GM12878 (cell line): ENCODE results near the gene IBTK. TPM values are rescaled to one million over a fixed set of nuclear protein-coding genes. Genes with fewer than 3 reads are reported as not detected.

Experiments
- ATAC-seq: fragments of 200-7000 bp; cut with Tn5 transposase; 3 replicates; pipeline ENCODE4 v1.9.1; 2020; ENCODE audit warnings: mild to moderate bottlenecking, moderate library complexity
- BruUV-seq: library from RNA; stranded (reverse); fragments of 400-500 nt; replicated peaks from 2 replicates; lab custom pipeline; 2021; lab: Mats Ljungman, UMichigan
- CTCF ChIA-PET: fragments of 300-600 bp; sonication (Branson Sonifier 250); formaldehyde crosslinking; extraction: SDS; loops from one replicate; lab custom pipeline; 2021; ENCODE audit warnings: inconsistent platforms; lab: Yijun Ruan, JAX
- POLR2A ChIA-PET: fragments of 350-600 bp; formaldehyde crosslinking; extraction: SDS; loops from one replicate; lab custom pipeline; 2021; ENCODE audit warnings: inconsistent platforms; lab: Charles Lee
- RAD21 ChIA-PET: fragments of 300-600 bp; sonication (Branson Sonifier 250); formaldehyde crosslinking; loops from one replicate; lab custom pipeline; 2023; ENCODE audit warnings: antibody characterized with exemption; ENCODE audit not compliant: unreplicated experiment; lab: Charles Lee
- SMC1A ChIA-PET: fragments of 300-600 bp; sonication (Branson Sonifier 250); formaldehyde crosslinking; loops from one replicate; lab custom pipeline; 2023; ENCODE audit not compliant: unreplicated experiment, uncharacterized antibody; lab: Charles Lee
- DNase-seq: peaks from one replicate; pipeline ENCODE4 v3.0.0-alpha.2; 2011; ENCODE audit warnings: low read depth, low spot score
- FAIRE-seq: peaks from 3 replicates; lab custom pipeline; 2011; peaks lifted over from hg19 to GRCh38; lab: Jason Lieb, UNC
- H2AFZ ChIP-seq: 2 replicates; pipeline ENCODE4 v1.6.0; 2011; ENCODE audit warnings: low read depth, low read length, control low read depth; ENCODE audit not compliant: control insufficient read depth
- H3K27ac ChIP-seq: 2 replicates; pipeline ENCODE4 v1.5.1; 2011; ENCODE audit warnings: control low read depth; ENCODE audit not compliant: control insufficient read depth, insufficient read depth
- H3K27me3 ChIP-seq, 2 experiments: replicated peaks in 1 of 2; 2 replicates each; pipeline versions ENCODE4 v1.6.0 to v1.6.1; 2011; ENCODE audit warnings: low read length in 1 of 2; ENCODE audit not compliant: control insufficient read depth in 2 of 2, insufficient read depth in 2 of 2
- H3K36me3 ChIP-seq, 2 experiments: 2 replicates each; pipeline ENCODE4 v1.5.1; 2011; ENCODE audit warnings: low read length in 1 of 2; ENCODE audit not compliant: control insufficient read depth in 2 of 2, insufficient read depth in 2 of 2
- H3K4me1 ChIP-seq: 2 replicates; pipeline ENCODE4 v1.6.1; 2011; ENCODE audit warnings: mild to moderate bottlenecking, low read length, moderate library complexity, mixed read lengths; ENCODE audit not compliant: control insufficient read depth, insufficient read depth
- H3K4me2 ChIP-seq: 2 replicates; pipeline ENCODE4 v1.6.0; 2011; ENCODE audit warnings: control low read depth; ENCODE audit not compliant: control insufficient read depth, insufficient read depth
- H3K4me3 ChIP-seq: fragments of 200-600 bp; sonication (generic); 2 replicates; pipeline ENCODE4 v1.5.1; 2016
- H3K79me2 ChIP-seq: 2 replicates; pipeline ENCODE4 v1.6.0; 2011; ENCODE audit warnings: low read length; ENCODE audit not compliant: control insufficient read depth, insufficient read depth
- H3K9ac ChIP-seq: 2 replicates; pipeline ENCODE4 v1.8.0; 2011; ENCODE audit warnings: low read length, control low read depth, mixed read lengths; ENCODE audit not compliant: control insufficient read depth, insufficient read depth
- H3K9me3 ChIP-seq: replicated peaks from 3 replicates; pipeline ENCODE4 v1.5.1; 2011; ENCODE audit warnings: mild to moderate bottlenecking, low read length; ENCODE audit not compliant: control insufficient read depth, insufficient read depth
- H4K20me1 ChIP-seq: 2 replicates; pipeline ENCODE4 v1.6.0; 2011; ENCODE audit not compliant: control insufficient read depth, insufficient read depth
- BRCA1 ChIP-seq: IDR thresholded peaks from 2 replicates; pipeline ENCODE4 v1.6.1; 2011; ENCODE audit warnings: low read depth, low read length, improper control_type of control experiment
- CREB1 ChIP-seq: IDR thresholded peaks from 2 replicates; pipeline ENCODE4 v1.6.1; 2012; ENCODE audit warnings: low read depth, mild to moderate bottlenecking, inconsistent platforms
- ETV6 ChIP-seq, 2 experiments: fragments of 450-650 bp in 1 of 2; IDR thresholded peaks in 1 of 2; conservative IDR thresholded peaks in 1 of 2; 2 replicates each; pipeline ENCODE4 v1.6.1; 2014; ENCODE audit warnings: antibody characterized with exemption in 1 of 2, borderline replicate concordance in 1 of 2, low read depth in 1 of 2, mild to moderate bottlenecking in 1 of 2, moderate library complexity in 1 of 2
- JUNB ChIP-seq: IDR thresholded peaks from 2 replicates; pipeline ENCODE4 v1.6.1; 2016; ENCODE audit warnings: antibody characterized with exemption, mild to moderate bottlenecking
- MYB ChIP-seq: fragments of 150-350 bp; IDR thresholded peaks from 2 replicates; pipeline ENCODE4 v1.6.1; 2014; ENCODE audit warnings: mild to moderate bottlenecking, low read depth, low read length, borderline replicate concordance
- NFIC ChIP-seq: IDR thresholded peaks from 2 replicates; pipeline ENCODE4 v1.6.1; 2012; ENCODE audit warnings: low read depth, mild to moderate bottlenecking, inconsistent platforms, low read length, moderate library complexity
- PAX5 ChIP-seq: IDR thresholded peaks from 2 replicates; pipeline ENCODE4 v1.6.1; 2011; ENCODE audit warnings: low read depth, low read length, borderline replicate concordance
- POLR2AphosphoS2 ChIP-seq: IDR thresholded peaks from 2 replicates; pipeline ENCODE4 v1.6.1; 2011; ENCODE audit warnings: low read depth, mild to moderate bottlenecking, low read length, improper control_type of control experiment, moderate library complexity
- RCOR1 ChIP-seq: conservative IDR thresholded peaks from 2 replicates; pipeline ENCODE4 v1.6.1; 2012; ENCODE audit warnings: low read depth, low read length, improper control_type of control experiment
- RELB ChIP-seq: fragments of 450-650 bp; IDR thresholded peaks from 2 replicates; pipeline ENCODE4 v1.6.1; 2017; ENCODE audit warnings: low read depth, mild to moderate bottlenecking, moderate library complexity
- TBL1XR1 ChIP-seq: IDR thresholded peaks from 2 replicates; pipeline ENCODE4 v1.6.1; 2012; ENCODE audit warnings: low read depth, low read length, improper control_type of control experiment
- TCF7 ChIP-seq: IDR thresholded peaks from 2 replicates; pipeline ENCODE4 v1.6.1; 2014; ENCODE audit warnings: antibody characterized with exemption, borderline replicate concordance
- ZNF207 ChIP-seq: fragments of 450-650 bp; IDR thresholded peaks from 2 replicates; pipeline ENCODE4 v1.6.1; 2014; ENCODE audit warnings: antibody characterized with exemption, mild to moderate bottlenecking, borderline replicate concordance
- ZNF24 ChIP-seq: fragments of 450-650 bp; IDR thresholded peaks from 2 replicates; pipeline ENCODE4 v1.6.1; 2017; ENCODE audit warnings: antibody characterized with exemption, mild to moderate bottlenecking
- WGBS: methylation state at CpG from one replicate; pipeline ENCODE4 v1.1.6; 2016; ENCODE audit warnings: low lambda C conversion rate; ENCODE audit not compliant: insufficient replicate concordance, insufficient coverage; ENCODE audit errors: missing lambda C conversion rate; 5-methylcytosine and 5-hydroxymethylcytosine counted together
- in situ Hi-C: fragments of 300-500 bp; cut with MboI; formaldehyde crosslinking; loops from 9 replicates; pipeline ENCODE4 v1.14.3; 2018; ENCODE audit warnings: mixed read lengths
- intact Hi-C: fragments of 100-400 bp; cut with micrococcal nuclease; formaldehyde crosslinking; loops from one replicate; pipeline ENCODE4 v1.14.2; 2022; ENCODE audit not compliant: unreplicated experiment
- polyA plus RNA-seq, 11 experiments: library from polyadenylated mRNA; depleted of rRNA in 4 of 11; unstranded in 6 of 11; stranded (reverse) in 5 of 11; fragments of >200 nt; fragmentation: Nextera tagmentation in 4 of 11; fragmentation: Illumina TruSeq in 1 of 11; extraction: Ambion mirVana in 4 of 11; extraction: Trizol in 1 of 11; gene quantifications; 1 replicate in 1 of 11; 2 replicates in 10 of 11; pipeline versions ENCODE4 v1.2.1 to v1.2.3, GENCODE V29; 2011 to 2016; ENCODE audit warnings: inconsistent platforms in 2 of 11, missing spikeins in 2 of 11, low read depth in 1 of 11
- total RNA-seq, 4 experiments: library from RNA; depleted of rRNA in 3 of 4; stranded (reverse); fragments of >200 nt in 3 of 4; fragmentation: Illumina TruSeq in 1 of 4; extraction: Trizol in 1 of 4; gene quantifications; 2 replicates each; pipeline versions ENCODE4 v1.2.1 to v1.2.3, GENCODE V29; 2013 to 2021
- TF ChIP-seq, protein P1 (sequence below): IDR thresholded peaks from 2 replicates; pipeline ENCODE4 v1.6.1; 2012; ENCODE audit warnings: low read depth, low read length, improper control_type of control experiment

IBTK gene
- total and polyA plus RNA-seq, 10 of the 15 experiments (the other 5 are each of a cell fraction or from before 2014, with no cell fraction given) = 12.0 to 32.1 (median 20.9) TPM

- ChIA-PET SMC1A (interaction anchor here (0.5 to 1.9 kb wide), 3 partner anchors 9 to 36 kb away, joined by 3 to 7 read pairs (median 3); no protein-coding TSS in a partner anchor), RAD21 (interaction anchor here (1.6 to 1.9 kb wide), 2 partner anchors 40 to 389 kb away, joined by 4 to 6 read pairs; no protein-coding TSS in a partner anchor), POLR2A (no interaction called here)
- Histone ChIP-seq H3K9ac (no peak overlapping the region), H2AFZ (no peak overlapping the region), H3K4me2 (no peak overlapping the region), H3K79me2 (no peaks in the 10 kb centered on the region), H3K27ac (no peak overlapping the region), H3K4me1 (peaks cover 4% of the 10 kb centered on the region), H3K27me3 (no peaks in the 10 kb centered on the region), H3K9me3 (no peaks in the 10 kb centered on the region), H3K4me3 (no peak overlapping the region), H4K20me1 (no peaks in the 10 kb centered on the region), H3K36me3 (no peaks in the 10 kb centered on the region)
- no peak for DNase-seq
- BruUV-seq = no TSS peak
- in situ Hi-C loops (no loop called here), intact Hi-C loops (no loop called here)
- no peak for ATAC-seq
- FAIRE-seq = no peak
- WGBS = 90% methylated on average over 4 of the region's 4 CpGs
- TF ChIP-seq MYB (no peak), BRCA1 (no peak), TCF7 (no peak), ZNF24 (no peak), JUNB (no peak), RCOR1 (no peak)
- TF ChIP-seq, all 136 proteins: peak for 0
- CTCF ChIA-PET = interaction anchor here (1.2 kb wide), 1 partner anchor 8 kb away, joined by 3 read pairs; no protein-coding TSS in a partner anchor
Observed at GRCh38 chr6:82142524-82142923, 105.0 kb downstream of the IBTK start.

DNA sequence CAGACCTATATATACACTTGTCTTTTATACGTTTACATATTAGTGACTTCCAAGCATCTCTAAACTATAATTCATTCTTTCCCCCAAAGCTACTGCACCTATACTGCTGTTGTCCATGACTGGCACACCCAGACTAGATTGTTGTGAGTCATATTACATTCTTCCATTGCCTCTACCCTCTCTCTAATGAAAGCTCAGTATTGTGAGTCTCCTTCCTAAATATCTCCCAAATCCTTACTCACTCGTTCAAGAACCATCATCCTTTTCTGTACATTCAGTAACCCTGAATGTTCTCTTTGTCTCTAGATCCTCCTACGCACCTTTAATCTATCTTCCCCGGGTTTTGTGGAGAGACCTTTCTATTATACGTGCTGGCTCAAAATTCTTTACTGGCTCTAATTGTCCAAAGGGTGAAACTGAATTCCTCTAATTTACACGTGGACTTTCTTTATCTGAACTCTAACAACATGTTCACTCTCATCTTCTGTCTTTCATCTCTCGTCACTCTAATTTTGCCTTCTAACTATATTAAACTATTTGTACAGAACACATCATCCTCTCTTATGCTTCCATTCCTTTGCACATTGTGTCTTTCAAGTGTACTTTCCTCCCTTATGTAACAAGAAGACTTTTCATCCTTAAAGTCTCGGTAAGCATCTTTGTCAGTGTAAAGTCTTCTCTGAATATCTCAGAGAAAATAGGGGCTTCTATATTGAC lies 109.3 kb downstream of the IBTK start:
- no peaks in the 10 kb centered on the region for H3K36me3 ChIP-seq
- in situ Hi-C loops = no loop called here
- no peak overlapping the region for H3K4me3 ChIP-seq
- no peaks in the 10 kb centered on the region for H4K20me1 ChIP-seq
- no peak overlapping the region for H3K4me2 ChIP-seq
- no peak overlapping the region for H3K27ac ChIP-seq
- ChIA-PET RAD21 (no interaction called here), CTCF (no interaction called here), SMC1A (no interaction called here), POLR2A (no interaction called here)
- 44% methylated on average over 8 of the region's 8 CpGs for WGBS
- H3K79me2 ChIP-seq = no peaks in the 10 kb centered on the region
- FAIRE-seq (no peak), ATAC-seq (no peak), DNase-seq (no peak)
- no peaks in the 10 kb centered on the region for H3K9me3 ChIP-seq
- no TSS peak for BruUV-seq
- intact Hi-C loops = no loop called here
- H3K27me3 ChIP-seq = no peaks in the 10 kb centered on the region
- H3K4me1 ChIP-seq = no peaks in the 10 kb centered on the region
- H2AFZ ChIP-seq = no peak overlapping the region
- no peak overlapping the region for H3K9ac ChIP-seq
- TF ChIP-seq RELB (no peak), PAX5 (no peak), TBL1XR1 (no peak), POLR2AphosphoS2 (no peak), ETV6 (conservative IDR thresholded peaks at IDR 0.05 in 1 of 2, IDR thresholded peaks at IDR 0.05 in 1 of 2; ENCODE audit: borderline replicate concordance in 1 of 2, low read depth in 1 of 2) (no peak), NFIC (no peak), ZNF207 (no peak), CREB1 (no peak)
- TF ChIP-seq, protein P1, sequence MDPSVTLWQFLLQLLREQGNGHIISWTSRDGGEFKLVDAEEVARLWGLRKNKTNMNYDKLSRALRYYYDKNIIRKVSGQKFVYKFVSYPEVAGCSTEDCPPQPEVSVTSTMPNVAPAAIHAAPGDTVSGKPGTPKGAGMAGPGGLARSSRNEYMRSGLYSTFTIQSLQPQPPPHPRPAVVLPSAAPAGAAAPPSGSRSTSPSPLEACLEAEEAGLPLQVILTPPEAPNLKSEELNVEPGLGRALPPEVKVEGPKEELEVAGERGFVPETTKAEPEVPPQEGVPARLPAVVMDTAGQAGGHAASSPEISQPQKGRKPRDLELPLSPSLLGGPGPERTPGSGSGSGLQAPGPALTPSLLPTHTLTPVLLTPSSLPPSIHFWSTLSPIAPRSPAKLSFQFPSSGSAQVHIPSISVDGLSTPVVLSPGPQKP = no peak
